GM08714 (cell line): ENCODE data around the gene RBM27.
A peak's percentile ranks its signal among the peaks of the same experiment; 100 is the strongest.
"Not testable (repeated sequence)": the region's sequence is repeated elsewhere in the genome, so short reads cannot be mapped to it uniquely, and the experiment has no call there.

Experiments used
- H3K4me3 ChIP-seq: fragments of 200-500 bp; sonication (Bioruptor generic); 2 replicates; pipeline ENCODE4 v1.5.1; 2014; ENCODE audit warnings: mild to moderate bottlenecking, low read length, inconsistent platforms
- ZNF274 ChIP-seq: IDR thresholded peaks from 2 replicates; pipeline ENCODE4 v1.6.1; 2012; ENCODE audit warnings: mild to moderate bottlenecking, low read depth, low read length

RBM27 gene

GRCh38 chr5:146196459-146197048, 6.9 kb upstream of the RBM27 start:
- no peak for TF ChIP-seq ZNF274
- no peak overlapping the region for H3K4me3 ChIP-seq

GRCh38 chr5:146199176-146199815, 4.1 kb upstream of the RBM27 start:
- H3K4me3 ChIP-seq, result no peak overlapping the region
- no peak for TF ChIP-seq ZNF274

- H3K4me3 ChIP-seq, result not testable (repeated sequence)
Observed at GRCh38 chr5:146201795-146202194, 1.6 kb upstream of the RBM27 start.

- H3K4me3 ChIP-seq, result peak overlapping the region; percentile 86
- no peak for TF ChIP-seq ZNF274
Observed at GRCh38 chr5:146203872-146204192, 427 bp downstream of the RBM27 start.

GRCh38 chr5:146205499-146206202, 2.2 kb downstream of the RBM27 start:
- no peak for TF ChIP-seq ZNF274
- peak overlapping the region; percentile 86 for H3K4me3 ChIP-seq

GRCh38 chr5:146206257-146206656, 2.9 kb downstream of the RBM27 start:
- H3K4me3 ChIP-seq, result no peak overlapping the region
- no peak for TF ChIP-seq ZNF274

GRCh38 chr5:146208916-146209522, 5.6 kb downstream of the RBM27 start:
- H3K4me3 ChIP-seq, result no peak overlapping the region
- no peak for TF ChIP-seq ZNF274

GRCh38 chr5:146209714-146210113, 6.3 kb downstream of the RBM27 start:
- no peak overlapping the region for H3K4me3 ChIP-seq
- no peak for TF ChIP-seq ZNF274

- not testable (repeated sequence) for H3K4me3 ChIP-seq
Observed at GRCh38 chr5:146210810-146211209, 7.4 kb downstream of the RBM27 start.

GRCh38 chr5:146213210-146213826, 9.9 kb downstream of the RBM27 start:
- TF ChIP-seq ZNF274, result no peak
- H3K4me3 ChIP-seq, result no peak overlapping the region

- not testable (repeated sequence) for H3K4me3 ChIP-seq
Observed at GRCh38 chr5:146214881-146215280, 11.5 kb downstream of the RBM27 start.

- H3K4me3 ChIP-seq, result no peak overlapping the region
- TF ChIP-seq ZNF274, result no peak
Observed at GRCh38 chr5:146218168-146218567, 14.8 kb downstream of the RBM27 start.

GRCh38 chr5:146219243-146219642, 15.8 kb downstream of the RBM27 start:
- H3K4me3 ChIP-seq, result no peak overlapping the region
- TF ChIP-seq ZNF274, result no peak

- H3K4me3 ChIP-seq, result no peak overlapping the region
- TF ChIP-seq ZNF274, result no peak
Observed at GRCh38 chr5:146221234-146221633, 17.8 kb downstream of the RBM27 start.

- no peak for TF ChIP-seq ZNF274
- H3K4me3 ChIP-seq, result no peak overlapping the region
Observed at GRCh38 chr5:146222005-146222404, 18.6 kb downstream of the RBM27 start.

GRCh38 chr5:146223179-146223578, 19.8 kb downstream of the RBM27 start:
- H3K4me3 ChIP-seq, result no peak overlapping the region
- TF ChIP-seq ZNF274, result no peak
